Subcutaneous adipose tissue (tissue), 4 donors: ENCODE results near the gene GAS2L3. TPM values are rescaled to one million over a fixed set of nuclear protein-coding genes. Genes with fewer than 3 reads are reported as not detected.

Experiments used
- total RNA-seq, 4 donors: library from RNA; depleted of rRNA; stranded (reverse); fragments of >200 nt; gene quantifications; one replicate each; pipeline ENCODE4 v1.1.0, GENCODE V29; 2016
- TF ChIP-seq, protein P1 (sequence below): fragments of 450-650 bp; IDR thresholded peaks from one replicate; pipeline ENCODE4 v1.5.1; 2016; ENCODE audit warnings: low read depth, mild to moderate bottlenecking, control low read depth, antibody characterized with exemption, moderate library complexity

GAS2L3 gene
- 10 to 100 TPM in 2 of 4 donors, 1 to 10 TPM in 2; 4.0 to 27.0 (median 11.0) TPM for total RNA-seq

- TF ChIP-seq, protein P1, sequence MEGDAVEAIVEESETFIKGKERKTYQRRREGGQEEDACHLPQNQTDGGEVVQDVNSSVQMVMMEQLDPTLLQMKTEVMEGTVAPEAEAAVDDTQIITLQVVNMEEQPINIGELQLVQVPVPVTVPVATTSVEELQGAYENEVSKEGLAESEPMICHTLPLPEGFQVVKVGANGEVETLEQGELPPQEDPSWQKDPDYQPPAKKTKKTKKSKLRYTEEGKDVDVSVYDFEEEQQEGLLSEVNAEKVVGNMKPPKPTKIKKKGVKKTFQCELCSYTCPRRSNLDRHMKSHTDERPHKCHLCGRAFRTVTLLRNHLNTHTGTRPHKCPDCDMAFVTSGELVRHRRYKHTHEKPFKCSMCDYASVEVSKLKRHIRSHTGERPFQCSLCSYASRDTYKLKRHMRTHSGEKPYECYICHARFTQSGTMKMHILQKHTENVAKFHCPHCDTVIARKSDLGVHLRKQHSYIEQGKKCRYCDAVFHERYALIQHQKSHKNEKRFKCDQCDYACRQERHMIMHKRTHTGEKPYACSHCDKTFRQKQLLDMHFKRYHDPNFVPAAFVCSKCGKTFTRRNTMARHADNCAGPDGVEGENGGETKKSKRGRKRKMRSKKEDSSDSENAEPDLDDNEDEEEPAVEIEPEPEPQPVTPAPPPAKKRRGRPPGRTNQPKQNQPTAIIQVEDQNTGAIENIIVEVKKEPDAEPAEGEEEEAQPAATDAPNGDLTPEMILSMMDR = no peak
Observed at GRCh38 chr12:100573292-100574186, at the start of gene GAS2L3. Gene GAS2L3 (plus strand): TSS chr12:100573684. CDS start chr12:100594905, 21,221 bp downstream.

DNA sequence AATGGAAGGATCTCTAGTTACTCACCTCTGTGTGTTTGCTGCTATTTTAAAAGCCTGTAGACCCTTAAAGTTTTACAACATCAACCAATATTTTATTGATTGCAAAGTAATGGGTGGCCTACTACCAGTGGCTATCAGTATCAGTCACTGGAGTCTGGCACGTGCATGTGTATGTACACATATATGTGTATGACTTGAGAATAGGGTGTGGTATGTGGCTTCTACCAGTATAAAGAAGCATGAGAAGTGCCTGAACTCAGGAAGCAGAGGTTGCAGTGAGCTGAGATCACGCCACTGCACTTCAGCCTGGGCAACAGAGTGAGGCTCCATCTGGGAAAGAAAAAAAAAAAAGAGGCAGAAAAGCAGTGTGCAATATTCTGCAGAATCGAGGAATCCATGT lies 45.5 kb upstream of the GAS2L3 start:
- TF ChIP-seq, protein P1 = no peak

- TF ChIP-seq, protein P1 = no peak
Observed at GRCh38 chr12:100528471-100529127, 44.9 kb upstream of the GAS2L3 start.

DNA sequence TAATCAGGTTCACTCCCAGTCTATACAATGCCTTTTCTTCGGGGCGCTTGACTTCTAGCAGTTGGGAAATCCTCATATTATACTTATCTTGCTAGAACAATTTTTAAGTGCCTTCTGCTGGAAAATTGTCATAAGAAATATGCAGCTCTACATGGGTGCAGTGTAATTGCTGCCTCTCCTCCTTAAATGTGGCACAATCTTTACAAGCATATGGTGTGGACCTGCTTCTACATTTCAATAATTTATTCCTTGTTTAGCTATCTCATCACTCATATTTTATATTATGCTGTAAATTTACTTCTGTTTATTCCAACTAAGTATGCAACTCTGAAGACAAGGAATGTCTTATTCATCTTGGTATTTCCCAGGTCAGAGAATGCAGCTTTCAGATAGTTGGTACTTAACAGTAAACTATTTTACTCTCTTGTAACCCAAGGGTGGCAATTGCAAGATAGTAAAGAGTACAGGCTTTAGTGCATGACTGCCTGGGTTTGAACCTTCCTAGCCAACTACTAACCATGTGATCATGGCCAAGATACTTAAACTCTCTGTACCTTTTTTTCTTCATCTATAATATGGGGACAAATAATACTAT lies 43.6 kb upstream of the GAS2L3 start:
- TF ChIP-seq, protein P1 = no peak

- TF ChIP-seq, protein P1 = no peak
Observed at GRCh38 chr12:100533376-100533775, 40.1 kb upstream of the GAS2L3 start.

- TF ChIP-seq, protein P1 = no peak
Observed at GRCh38 chr12:100534625-100535227, 38.8 kb upstream of the GAS2L3 start.

DNA sequence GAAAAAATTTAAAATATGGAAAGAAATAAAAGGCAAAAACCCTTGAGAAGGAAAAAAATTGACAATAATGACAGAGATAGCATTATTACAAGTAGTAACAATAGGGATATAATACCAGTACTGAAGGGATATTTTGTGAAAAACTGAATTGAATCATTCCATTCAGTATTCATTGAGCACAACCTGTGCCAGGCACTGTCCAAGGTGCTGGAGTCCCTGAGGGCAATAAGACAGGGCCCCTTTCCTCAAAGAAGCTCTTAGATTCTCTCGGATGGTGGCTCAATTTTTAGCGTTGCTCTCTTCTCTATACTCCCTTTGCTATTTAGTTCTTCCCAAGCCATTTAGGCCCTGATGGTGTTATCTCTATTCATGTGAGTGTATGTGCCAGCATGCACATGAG lies 34.3 kb upstream of the GAS2L3 start:
- TF ChIP-seq, protein P1 = no peak
